ENCODE measurements around the gene STXBP5.

Gene STXBP5

GRCh38 chr6:147202516-147203310 is 1.5 kb upstream of the STXBP5 start (continued):
- no peak for TF ChIP-seq HIC1 (tag by site-specific recombination; IDR thresholded peaks at IDR 0.05)
- TF ChIP-seq ZNF354C (tag by site-specific recombination; IDR thresholded peaks at IDR 0.05; ENCODE audit: borderline replicate concordance, low read depth): no peak
- no peak for TF ChIP-seq ZNF311 (tag by site-specific recombination; IDR thresholded peaks at IDR 0.05; ENCODE audit: borderline replicate concordance)
- no peak for TF ChIP-seq ZBTB1 (tag by site-specific recombination; IDR thresholded peaks at IDR 0.05)
- TF ChIP-seq ZNF169 (tag by site-specific recombination; IDR thresholded peaks at IDR 0.05): no peak
- no peak for TF ChIP-seq ZNF585B (tag by site-specific recombination; IDR thresholded peaks at IDR 0.05)
- TF ChIP-seq, protein P1, sequence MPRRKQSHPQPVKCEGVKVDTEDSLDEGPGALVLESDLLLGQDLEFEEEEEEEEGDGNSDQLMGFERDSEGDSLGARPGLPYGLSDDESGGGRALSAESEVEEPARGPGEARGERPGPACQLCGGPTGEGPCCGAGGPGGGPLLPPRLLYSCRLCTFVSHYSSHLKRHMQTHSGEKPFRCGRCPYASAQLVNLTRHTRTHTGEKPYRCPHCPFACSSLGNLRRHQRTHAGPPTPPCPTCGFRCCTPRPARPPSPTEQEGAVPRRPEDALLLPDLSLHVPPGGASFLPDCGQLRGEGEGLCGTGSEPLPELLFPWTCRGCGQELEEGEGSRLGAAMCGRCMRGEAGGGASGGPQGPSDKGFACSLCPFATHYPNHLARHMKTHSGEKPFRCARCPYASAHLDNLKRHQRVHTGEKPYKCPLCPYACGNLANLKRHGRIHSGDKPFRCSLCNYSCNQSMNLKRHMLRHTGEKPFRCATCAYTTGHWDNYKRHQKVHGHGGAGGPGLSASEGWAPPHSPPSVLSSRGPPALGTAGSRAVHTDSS (tag by site-specific recombination; IDR thresholded peaks at IDR 0.05): no peak
- TF ChIP-seq, protein P2, sequence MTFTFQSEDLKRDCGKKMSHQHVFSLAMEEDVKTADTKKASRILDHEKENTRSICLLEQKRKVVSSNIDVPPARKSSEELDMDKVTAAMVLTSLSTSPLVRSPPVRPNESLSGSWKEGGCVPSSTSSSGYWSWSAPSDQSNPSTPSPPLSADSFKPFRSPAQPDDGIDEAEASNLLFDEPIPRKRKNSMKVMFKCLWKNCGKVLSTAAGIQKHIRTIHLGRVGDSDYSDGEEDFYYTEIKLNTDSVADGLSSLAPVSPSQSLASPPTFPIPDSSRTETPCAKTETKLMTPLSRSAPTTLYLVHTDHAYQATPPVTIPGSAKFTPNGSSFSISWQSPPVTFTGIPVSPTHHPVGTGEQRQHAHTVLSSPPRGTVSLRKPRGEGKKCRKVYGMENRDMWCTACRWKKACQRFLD (tag by site-specific recombination; IDR thresholded peaks at IDR 0.05): no peak
- no peak for TF ChIP-seq ZNF211 (tag by site-specific recombination; IDR thresholded peaks at IDR 0.05; ENCODE audit: low read depth)
- TF ChIP-seq OVOL3 (tag by site-specific recombination; IDR thresholded peaks at IDR 0.05): no peak
- no peak for TF ChIP-seq ZNF404 (tag by site-specific recombination; IDR thresholded peaks at IDR 0.05)
- no peak for TF ChIP-seq ZNF645 (tag by site-specific recombination; IDR thresholded peaks at IDR 0.05)
- no peak for TF ChIP-seq ZNF692 (tag by site-specific recombination; IDR thresholded peaks at IDR 0.05)
- no peak for TF ChIP-seq SETDB1 (IDR thresholded peaks at IDR 0.05; ENCODE audit: insufficient read length, low read length)
- TF ChIP-seq ZBTB20 (tag by site-specific recombination; IDR thresholded peaks at IDR 0.05): peak; percentile 78; the same call in 1 of the 2 replicates
- TF ChIP-seq ZNF10 (tag by site-specific recombination; IDR thresholded peaks at IDR 0.05): no peak
- TF ChIP-seq ZSCAN4 (tag by site-specific recombination; IDR thresholded peaks at IDR 0.05): no peak
- TF ChIP-seq ZNF174 (tag by site-specific recombination; IDR thresholded peaks at IDR 0.05): no peak
- TF ChIP-seq ZNF561 (tag by site-specific recombination; IDR thresholded peaks at IDR 0.05; ENCODE audit: borderline replicate concordance): no peak; the same call in 1 of the 2 replicates
- no peak for TF ChIP-seq OSR2 (tag by site-specific recombination; IDR thresholded peaks at IDR 0.05)
- no peak for TF ChIP-seq ZNF558 (tag by site-specific recombination; IDR thresholded peaks at IDR 0.05)
- no peak for TF ChIP-seq ZBTB21 (tag by site-specific recombination; IDR thresholded peaks at IDR 0.05)
- TF ChIP-seq TCF7L2 (IDR thresholded peaks at IDR 0.05; ENCODE audit: borderline replicate concordance, low read depth, low read length): peak; percentile 33; the same call in 1 of the 2 replicates
- TF ChIP-seq ZNF223 (tag by site-specific recombination; IDR thresholded peaks at IDR 0.05): no peak
- no peak for TF ChIP-seq ZFP69B (tag by site-specific recombination; IDR thresholded peaks at IDR 0.05)
- no peak for TF ChIP-seq ZNF488 (tag by site-specific recombination; IDR thresholded peaks at IDR 0.05)
- no peak for TF ChIP-seq ZNF792 (tag by site-specific recombination; IDR thresholded peaks at IDR 0.05)
- TF ChIP-seq ZNF791 (tag by site-specific recombination; IDR thresholded peaks at IDR 0.05): no peak
- TF ChIP-seq AEBP2 (tag by site-specific recombination; IDR thresholded peaks at IDR 0.05; ENCODE audit: borderline replicate concordance): no peak

Measured in HEK293 (cell line).